Stomach (tissue), 4 donors: ENCODE data around the gene CCDC178.

ENCODE experiments used
- CTCF ChIP-seq, 7 experiments: fragments of 450-650 bp in 4 of 7; fragments of 200-600 bp in 3 of 7; sonication (generic) in 3 of 7; IDR thresholded peaks; one replicate each; pipeline ENCODE4 v1.5.1; 2016 to 2019; ENCODE audit warnings: antibody characterized with exemption in 7 of 7, control low read depth in 2 of 7, mild to moderate bottlenecking in 1 of 7
- POLR2A ChIP-seq, 4 donors: fragments of 450-650 bp; IDR thresholded peaks; one replicate each; pipeline ENCODE4 v1.6.1; 2016; ENCODE audit warnings: antibody characterized with exemption in 4 of 4, control low read depth in 2 of 4, mild to moderate bottlenecking in 1 of 4, moderate library complexity in 1 of 4

GRCh38 chr18:33444709-33445108, 4.2 kb upstream of the CCDC178 start:
- no peak for TF ChIP-seq CTCF (IDR thresholded peaks at IDR 0.05)
- TF ChIP-seq POLR2A (IDR thresholded peaks at IDR 0.05): no peak
